HUDEP-2 (cell line): ENCODE data around the gene SLC39A2.
"Not testable (repeated sequence)": the region's sequence is repeated elsewhere in the genome, so short reads cannot be mapped to it uniquely, and the experiment has no call there.

ENCODE experiments used
- DNase-seq, 76 experiments: peaks; one replicate each; lab custom pipeline; 2025; ENCODE audit not compliant: unreplicated experiment in 76 of 76; lab: John Stamatoyannopoulos, UW

SLC39A2 gene

DNA sequence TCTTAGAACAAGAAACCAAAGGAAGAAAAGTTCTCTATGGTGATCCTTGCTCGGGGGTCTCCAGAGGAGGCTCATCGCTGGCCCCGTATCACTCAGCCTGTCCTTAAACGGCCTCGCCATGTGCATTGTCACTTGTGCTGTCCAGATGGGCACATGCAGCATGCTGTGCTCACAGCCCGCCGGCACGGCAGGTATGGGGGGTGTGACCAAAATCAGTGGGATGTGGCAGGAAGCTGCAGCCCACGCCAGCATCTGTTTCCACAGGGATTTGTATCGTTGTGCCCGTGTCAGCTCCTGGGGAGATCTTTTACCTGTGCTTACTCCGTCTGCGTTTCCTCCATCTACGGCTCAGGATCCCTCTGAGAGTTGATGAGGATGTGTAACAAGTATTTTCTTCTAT lies 2.6 kb upstream of the SLC39A2 start:
- DNase-seq = no peak

- no peak for DNase-seq
Measured at GRCh38 chr14:20997115-20997514, 2.0 kb upstream of the SLC39A2 start.

- no peak for DNase-seq
Measured at GRCh38 chr14:20997564-20997963, 1.5 kb upstream of the SLC39A2 start.

- DNase-seq = no peak
Measured at GRCh38 chr14:20998139-20998538, 954 bp upstream of the SLC39A2 start.

GRCh38 chr14:20999591-20999990 lies 498 bp downstream of the SLC39A2 start:
- DNase-seq = no peak

DNA sequence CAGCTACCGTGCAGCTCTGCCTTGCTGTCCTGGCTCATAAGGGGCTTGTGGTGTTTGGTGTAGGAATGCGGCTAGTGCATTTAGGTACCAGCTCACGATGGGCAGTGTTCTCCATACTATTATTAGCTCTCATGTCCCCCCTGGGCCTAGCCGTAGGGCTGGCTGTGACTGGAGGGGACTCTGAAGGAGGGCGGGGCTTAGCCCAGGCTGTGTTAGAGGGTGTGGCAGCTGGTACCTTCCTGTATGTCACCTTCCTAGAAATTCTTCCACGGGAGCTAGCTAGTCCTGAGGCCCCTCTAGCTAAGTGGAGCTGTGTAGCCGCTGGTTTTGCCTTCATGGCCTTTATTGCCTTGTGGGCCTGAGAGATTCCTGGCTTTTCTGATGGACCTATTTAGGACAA lies 2.1 kb downstream of the SLC39A2 start:
- no peak for DNase-seq

GRCh38 chr14:21003788-21004346 lies 4.8 kb downstream of the SLC39A2 start:
- no peak for DNase-seq

DNA sequence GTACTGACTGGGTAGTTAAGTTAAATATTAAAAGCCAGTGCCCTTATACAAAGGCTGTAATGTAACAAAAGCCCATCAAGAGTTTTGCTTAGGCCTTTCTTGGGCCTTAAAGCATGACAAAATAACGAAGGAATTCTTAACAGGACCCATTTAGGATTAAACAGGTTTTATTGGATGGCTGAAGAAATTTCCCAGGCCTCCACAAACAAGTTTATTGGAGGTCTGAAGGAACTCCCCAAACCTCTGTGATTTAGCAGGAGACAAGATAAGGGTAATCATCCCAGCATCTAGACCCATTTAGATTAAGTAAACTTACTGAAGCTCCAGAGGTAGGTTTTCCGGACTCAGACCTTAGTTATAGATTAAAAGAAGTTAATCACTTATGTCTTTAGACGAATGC lies 10.6 kb downstream of the SLC39A2 start:
- DNase-seq = not testable (repeated sequence)

DNA sequence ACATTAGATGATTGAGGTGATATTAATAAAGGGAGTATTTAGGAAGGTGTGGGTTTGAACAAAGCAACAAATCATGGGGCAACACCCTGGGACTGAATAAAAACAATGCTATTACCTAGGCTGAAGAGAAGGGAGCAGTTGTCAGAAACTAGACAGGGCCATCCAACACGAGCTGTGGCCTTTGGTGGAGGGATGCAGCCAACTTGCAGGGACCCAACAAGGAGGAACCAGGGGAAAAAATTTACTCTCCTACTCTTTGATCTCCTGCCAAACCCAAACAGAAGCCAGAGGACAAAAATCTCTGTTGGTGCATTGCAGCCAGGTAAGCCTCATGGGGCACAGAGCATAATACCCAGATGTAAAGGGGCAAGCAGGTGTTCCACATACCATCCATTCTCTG lies 12.0 kb downstream of the SLC39A2 start:
- DNase-seq = no peak

- peak in 62 of 76 experiments; percentile 4 to 78 (median 59) for DNase-seq
Measured at GRCh38 chr14:21014761-21015190, 15.7 kb downstream of the SLC39A2 start.

GRCh38 chr14:21015312-21015711 lies 16.2 kb downstream of the SLC39A2 start:
- no peak for DNase-seq

DNA sequence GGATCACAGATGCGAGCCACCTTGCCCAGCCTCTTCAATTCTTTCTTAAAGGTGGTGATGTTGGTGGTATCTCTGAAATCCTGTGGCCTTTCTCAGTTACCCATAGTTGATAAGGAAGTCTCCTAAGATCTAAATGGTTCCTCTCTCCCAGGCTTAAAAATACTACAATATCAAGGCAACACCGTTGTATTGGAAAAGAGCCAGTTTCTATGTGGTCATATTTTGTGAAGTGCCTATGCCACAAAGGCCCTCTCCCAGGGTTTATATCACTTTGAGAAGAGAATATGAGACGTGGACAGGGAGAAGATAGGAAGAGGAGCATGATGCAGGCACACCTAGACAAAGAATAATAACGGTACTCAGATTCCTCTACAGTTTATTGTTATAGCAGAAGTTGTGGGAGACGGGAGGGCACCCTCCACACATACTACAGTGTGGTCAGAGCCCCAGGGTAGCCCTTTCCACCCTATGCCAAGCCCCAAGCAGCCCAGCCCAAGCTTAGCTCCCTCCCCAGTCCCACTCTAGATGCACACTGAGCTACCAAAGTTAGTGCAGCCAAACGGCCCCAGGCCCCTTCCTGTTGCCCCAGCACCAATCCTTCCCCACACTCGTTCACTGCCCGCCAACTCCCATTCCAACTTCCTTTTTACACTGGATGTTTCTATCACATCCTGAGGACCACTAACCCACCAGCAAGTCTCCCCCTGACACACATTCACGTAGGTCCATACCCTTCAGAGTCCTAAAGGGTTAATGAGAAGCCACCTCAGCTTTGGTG lies 17.5 kb downstream of the SLC39A2 start:
- DNase-seq = no peak

DNA sequence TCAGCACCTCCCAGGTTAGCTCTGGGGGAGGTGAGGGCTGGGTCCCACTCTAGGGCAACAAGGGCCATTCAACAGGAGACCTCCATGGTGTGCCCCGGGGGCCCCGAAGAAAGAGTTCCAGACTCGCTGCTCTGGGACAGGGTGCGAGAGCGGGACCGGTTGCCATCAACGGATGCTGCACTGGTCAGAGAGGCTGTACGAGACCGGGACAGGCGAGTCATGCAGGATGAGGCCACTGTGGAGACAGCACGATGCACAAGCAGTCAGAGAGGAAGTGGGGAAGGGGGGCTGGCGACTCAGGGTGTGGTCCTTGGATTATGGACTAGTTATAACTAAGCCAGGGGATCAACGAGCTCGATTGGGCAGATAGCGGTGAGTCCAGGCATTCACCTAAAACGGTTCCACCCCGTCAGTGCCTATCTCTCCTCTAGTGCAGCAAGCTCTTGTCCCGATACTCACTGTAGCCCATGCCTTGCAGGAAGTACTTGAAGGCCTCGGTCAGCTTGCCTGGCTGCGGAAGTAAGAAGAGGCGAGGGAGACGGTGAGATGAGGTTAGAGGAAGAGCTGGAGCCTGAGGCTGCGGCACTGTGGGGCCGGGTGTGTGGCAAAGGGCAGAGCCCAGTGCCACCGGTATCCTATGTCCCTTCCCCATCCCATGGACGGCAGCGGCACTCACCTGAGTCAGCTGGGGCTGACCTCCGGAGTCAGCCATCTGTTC lies 18.6 kb downstream of the SLC39A2 start:
- no peak for DNase-seq

GRCh38 chr14:21018286-21018685 lies 19.2 kb downstream of the SLC39A2 start:
- no peak for DNase-seq

- no peak for DNase-seq
Measured at GRCh38 chr14:21018781-21019180, 19.7 kb downstream of the SLC39A2 start.

GRCh38 chr14:21019366-21019765 lies 20.3 kb downstream of the SLC39A2 start:
- DNase-seq = no peak

GRCh38 chr14:21020977-21021545 lies 22.0 kb downstream of the SLC39A2 start:
- no peak for DNase-seq

DNA sequence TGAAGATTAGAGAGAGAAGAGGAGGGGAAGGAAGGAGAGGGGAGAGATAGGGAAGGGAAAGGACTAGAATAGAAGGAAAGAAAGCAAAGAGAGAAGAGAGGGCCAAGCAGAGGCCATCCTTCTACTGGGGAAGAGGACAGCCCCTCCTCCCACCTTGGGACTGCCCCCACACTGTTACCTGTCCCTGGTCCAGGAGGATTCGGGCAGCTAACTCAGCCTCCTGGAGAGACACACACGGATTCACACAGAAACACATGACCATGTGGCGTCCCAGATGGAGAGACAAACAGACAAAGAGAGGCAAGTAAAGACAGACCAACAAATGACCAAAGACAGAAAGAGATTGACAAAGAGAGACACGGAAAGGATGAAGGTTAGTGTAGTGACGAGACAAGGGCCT lies 23.6 kb downstream of the SLC39A2 start:
- DNase-seq = no peak

- no peak for DNase-seq
Measured at GRCh38 chr14:21023174-21023573, 24.1 kb downstream of the SLC39A2 start.

- DNase-seq = no peak
Measured at GRCh38 chr14:21023817-21024584, 24.9 kb downstream of the SLC39A2 start.
